Measurements from ENCODE around the gene PDCL2. TPM values are rescaled to one million over a fixed set of nuclear protein-coding genes. Genes with fewer than 3 reads are reported as not detected.

Gene PDCL2
- not detected in 2 replicates for total RNA-seq

GRCh38 chr4:55592014-55592413, at the start of gene PDCL2:
PDCL2 (minus strand) TSS chr4:55592245; CDS start chr4:55592109, 136 bp downstream.

GRCh38 chr4:55635741-55636655, 44.0 kb upstream of the PDCL2 start, which contains the start of gene NMU:
NMU (minus strand) TSS chr4:55636298; CDS start chr4:55636192, 106 bp downstream.

GRCh38 chr4:55546756-55547465, 45.1 kb downstream of the PDCL2 start, which contains the start of gene CLOCK:
CLOCK (minus strand) TSS chr4:55546909; CDS start chr4:55482785, 64,124 bp downstream.

Other genes with a start within 250 kb of the PDCL2 start
- 12.3 and 18.0 TPM in 2 replicates for gene SRD5A3, start 246.0 kb downstream of the PDCL2 start, total RNA-seq
- gene TMEM165, start 196.3 kb downstream of the PDCL2 start, total RNA-seq, result 115 and 116 TPM in 2 replicates
- gene CLOCK, start 45.3 kb downstream of the PDCL2 start, total RNA-seq, result 22.8 and 43.0 TPM in 2 replicates
- not detected in 2 replicates for gene NMU, start 44.1 kb upstream of the PDCL2 start, total RNA-seq
- gene EXOC1L, start 227.5 kb upstream of the PDCL2 start, total RNA-seq, result not detected in 2 replicates